Measurements from ENCODE around the gene CCDC121. TPM values are rescaled to one million over a fixed set of nuclear protein-coding genes. Genes with fewer than 3 reads are reported as not detected.

CCDC121 gene
- total RNA-seq, 1 donor from 2014 or later: 0.71 TPM

- no peaks in the 10 kb centered on the region for H3K9me3 Mint-ChIP-seq
- no peaks in the 10 kb centered on the region for H3K27me3 Mint-ChIP-seq
- CTCF ChIA-PET: no interaction called here
- ATAC-seq (ENCODE audit: low read depth) (no peak), DNase-seq (no peak)
- no peak overlapping the region for H3K27ac Mint-ChIP-seq
- peaks cover 48% of the 10 kb centered on the region for H3K36me3 Mint-ChIP-seq (ENCODE audit: low read depth)
- H3K4me1 Mint-ChIP-seq: peaks cover 10% of the 10 kb centered on the region
- POLR2A ChIA-PET: no interaction called here
- intact Hi-C loops (cut with micrococcal nuclease): loop anchor here (10.0 kb wide), 1 partner anchor 220 kb away; the partner anchor contains the start of gene PPM1G
- no peak for TF ChIP-seq CTCF (IDR thresholded peaks at IDR 0.05)
- no peak overlapping the region for H3K4me3 Mint-ChIP-seq
Measured at GRCh38 chr2:27624943-27625342, 3.9 kb downstream of the CCDC121 start.

DNA sequence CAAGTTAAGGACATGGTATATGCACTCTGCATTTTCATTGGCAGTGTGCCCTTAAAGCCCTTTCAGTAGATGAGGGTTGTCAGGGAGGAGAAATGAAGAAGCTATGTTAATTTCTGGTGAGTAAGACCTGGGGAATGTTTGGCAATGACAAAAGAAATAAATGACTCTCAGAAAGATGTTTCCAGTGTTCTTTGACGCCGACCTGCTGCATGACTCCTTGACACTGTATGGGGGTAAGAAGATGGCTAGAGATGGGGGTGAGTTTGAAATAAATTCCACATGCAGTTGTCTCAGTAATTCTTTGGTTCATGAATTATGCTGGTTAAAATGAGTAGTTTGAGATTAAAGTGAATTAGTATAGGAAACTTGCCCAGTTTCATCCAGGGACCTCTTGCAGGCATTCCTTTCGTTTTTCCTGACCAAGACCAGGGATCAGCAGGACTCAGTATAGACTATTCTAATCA, 5.9 kb downstream of the CCDC121 start:
- H3K4me3 Mint-ChIP-seq: no peak overlapping the region
- CTCF ChIA-PET: no interaction called here
- intact Hi-C loops (cut with micrococcal nuclease): loop anchor here (10.0 kb wide), 1 partner anchor 218 kb away; the partner anchor contains the start of gene PPM1G
- no peak overlapping the region for H3K27ac Mint-ChIP-seq
- POLR2A ChIA-PET: no interaction called here
- no peak for TF ChIP-seq CTCF (IDR thresholded peaks at IDR 0.05)
- H3K27me3 Mint-ChIP-seq: no peaks in the 10 kb centered on the region
- no peaks in the 10 kb centered on the region for H3K9me3 Mint-ChIP-seq
- ATAC-seq (ENCODE audit: low read depth) (no peak), DNase-seq (no peak)
- peaks cover 9% of the 10 kb centered on the region for H3K4me1 Mint-ChIP-seq
- peaks cover 61% of the 10 kb centered on the region for H3K36me3 Mint-ChIP-seq (ENCODE audit: low read depth)

DNA sequence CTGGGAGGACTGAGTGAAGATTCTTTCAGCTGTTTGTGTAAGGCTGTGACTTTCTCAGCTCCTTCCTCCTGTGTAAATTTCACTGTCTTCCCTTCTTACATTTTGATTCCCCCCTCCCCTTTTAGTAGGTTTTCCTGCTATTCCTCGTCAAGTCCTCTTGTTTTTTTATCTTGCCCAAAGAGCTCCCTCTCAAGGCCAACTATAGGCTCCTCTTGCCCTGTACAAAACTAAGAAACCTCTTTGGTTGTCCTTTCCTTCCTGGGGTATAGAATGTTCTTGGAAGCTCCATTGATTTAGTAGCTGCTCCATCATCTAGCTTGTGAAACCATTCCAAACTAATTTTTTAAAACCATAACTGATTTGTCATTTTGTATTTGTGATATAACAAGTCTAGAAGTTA, 7.3 kb downstream of the CCDC121 start:
- Mint-ChIP-seq H3K36me3 (ENCODE audit: low read depth) (peaks cover 72% of the 10 kb centered on the region), H3K27ac (no peak overlapping the region), H3K4me3 (no peak overlapping the region), H3K9me3 (no peaks in the 10 kb centered on the region), H3K27me3 (no peaks in the 10 kb centered on the region), H3K4me1 (no peaks in the 10 kb centered on the region)
- intact Hi-C loops (cut with micrococcal nuclease): loop anchor here (10.0 kb wide), 1 partner anchor 217 kb away; the partner anchor contains the start of gene PPM1G
- ATAC-seq (ENCODE audit: low read depth) (no peak), DNase-seq (no peak)
- POLR2A ChIA-PET: no interaction called here
- no peak for TF ChIP-seq CTCF (IDR thresholded peaks at IDR 0.05)
- CTCF ChIA-PET: no interaction called here

DNA sequence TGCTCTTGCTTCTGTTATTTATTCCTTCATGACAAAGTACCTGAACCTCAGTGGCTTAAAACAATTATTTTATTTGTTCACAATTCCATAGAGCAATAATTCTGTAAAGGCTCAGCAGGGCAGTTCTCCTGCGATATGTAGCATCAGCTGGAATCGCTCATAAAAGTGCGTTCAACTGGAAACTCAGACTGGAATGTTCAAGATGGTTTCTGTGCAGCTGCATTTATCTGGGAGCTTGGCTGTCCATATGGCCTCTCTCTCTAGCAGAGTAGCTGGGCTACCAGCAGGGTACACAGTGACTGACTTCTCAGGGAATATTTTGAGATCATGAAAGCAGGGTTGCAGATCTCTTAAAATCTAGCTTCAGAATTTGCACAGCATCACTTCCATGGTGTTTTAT, 13.5 kb downstream of the CCDC121 start:
- no peak for TF ChIP-seq CTCF (IDR thresholded peaks at IDR 0.05)
- Mint-ChIP-seq H3K9me3 (no peaks in the 10 kb centered on the region), H3K27ac (no peak overlapping the region), H3K4me1 (no peaks in the 10 kb centered on the region), H3K4me3 (no peak overlapping the region), H3K36me3 (ENCODE audit: low read depth) (peaks cover 74% of the 10 kb centered on the region), H3K27me3 (no peaks in the 10 kb centered on the region)
- intact Hi-C loops (cut with micrococcal nuclease): no loop called here
- ChIA-PET POLR2A (no interaction called here), CTCF (no interaction called here)
- ATAC-seq (ENCODE audit: low read depth): no peak
- DNase-seq: no peak

DNA sequence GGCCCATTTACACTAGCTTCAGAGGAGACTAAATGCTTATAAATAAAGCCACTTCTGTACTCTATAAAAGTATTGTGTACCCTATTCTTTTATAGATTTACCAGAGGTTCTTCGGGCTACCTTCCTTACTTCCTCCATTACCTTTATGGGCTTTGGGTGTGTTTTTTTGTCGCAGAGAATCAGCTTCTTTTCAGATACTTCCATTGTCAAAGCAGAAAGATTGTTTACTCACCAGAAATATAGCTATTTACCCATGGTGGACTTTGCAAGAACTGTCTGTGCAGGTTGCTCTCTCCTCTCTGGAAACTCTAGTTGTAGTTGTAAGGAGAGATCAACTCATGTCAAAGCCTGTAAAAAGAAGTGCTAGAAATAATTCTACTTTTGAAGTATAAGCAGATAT, 14.8 kb downstream of the CCDC121 start:
- Mint-ChIP-seq H3K4me3 (no peak overlapping the region), H3K9me3 (no peaks in the 10 kb centered on the region), H3K27ac (no peak overlapping the region), H3K27me3 (no peaks in the 10 kb centered on the region), H3K4me1 (no peaks in the 10 kb centered on the region), H3K36me3 (ENCODE audit: low read depth) (peaks cover 75% of the 10 kb centered on the region)
- ChIA-PET POLR2A (no interaction called here), CTCF (no interaction called here)
- intact Hi-C loops (cut with micrococcal nuclease): no loop called here
- ATAC-seq (ENCODE audit: low read depth): no peak
- TF ChIP-seq CTCF (IDR thresholded peaks at IDR 0.05): no peak
- no peak for DNase-seq
